Stomach (tissue), 4 donors: ENCODE results near the gene TEDC1.

Source experiments
- CTCF ChIP-seq, 7 experiments: fragments of 450-650 bp in 4 of 7; fragments of 200-600 bp in 3 of 7; sonication (generic) in 3 of 7; IDR thresholded peaks; one replicate each; pipeline ENCODE4 v1.5.1; 2016 to 2019; ENCODE audit warnings: antibody characterized with exemption in 7 of 7, control low read depth in 2 of 7, mild to moderate bottlenecking in 1 of 7
- EP300 ChIP-seq: sonication (generic); formaldehyde crosslinking; IDR thresholded peaks from one replicate; pipeline ENCODE4 v1.6.1; 2017; ENCODE audit warnings: antibody characterized with exemption
- POLR2A ChIP-seq, 4 donors: fragments of 450-650 bp; IDR thresholded peaks; one replicate each; pipeline ENCODE4 v1.6.1; 2016; ENCODE audit warnings: antibody characterized with exemption in 4 of 4, control low read depth in 2 of 4, mild to moderate bottlenecking in 1 of 4, moderate library complexity in 1 of 4
- POLR2AphosphoS5 ChIP-seq, 3 donors: sonication (generic); formaldehyde crosslinking; IDR thresholded peaks; one replicate each; pipeline ENCODE4 v1.6.1; 2016; ENCODE audit warnings: antibody characterized with exemption in 3 of 3

GRCh38 chr14:105505101-105505500 is 14.1 kb downstream of the TEDC1 start:
- TF ChIP-seq POLR2A (IDR thresholded peaks at IDR 0.05): no peak
- no peak for TF ChIP-seq CTCF (IDR thresholded peaks at IDR 0.05)
- no peak for TF ChIP-seq POLR2AphosphoS5 (IDR thresholded peaks at IDR 0.05)
- no peak for TF ChIP-seq EP300
